H9 (cell line): ENCODE measurements around the gene DPM1. TPM values are rescaled to one million over a fixed set of nuclear protein-coding genes. Genes with fewer than 3 reads are reported as not detected.
A peak's percentile ranks its signal among the peaks of the same experiment; 100 is the strongest.

ENCODE experiments used
- DNase-seq: peaks from one replicate; pipeline ENCODE4 v3.0.0-alpha.2; 2017
- H2AFZ ChIP-seq: one replicate; pipeline ENCODE4 v1.6.1; 2013; ENCODE audit warnings: mild to moderate bottlenecking, low read length, control low read depth, moderate library complexity
- H2AK5ac ChIP-seq: 2 replicates; pipeline ENCODE4 v1.6.1; 2013; ENCODE audit warnings: low read length, control low read depth, mixed read lengths; ENCODE audit not compliant: insufficient read length
- H2BK120ac ChIP-seq: one replicate; pipeline ENCODE4 v1.6.1; 2013; ENCODE audit warnings: low read depth, mild to moderate bottlenecking, low read length, control low read depth, inconsistent platforms; ENCODE audit not compliant: poor library complexity, severe bottlenecking
- H2BK12ac ChIP-seq: 2 replicates; pipeline ENCODE4 v1.6.1; 2013; ENCODE audit warnings: low read length, control low read depth, mixed read lengths, low read depth; ENCODE audit not compliant: insufficient read length
- H2BK15ac ChIP-seq: 2 replicates; pipeline ENCODE4 v1.6.1; 2013; ENCODE audit warnings: low read depth, low read length, control low read depth
- H2BK20ac ChIP-seq: one replicate; pipeline ENCODE4 v1.6.1; 2013; ENCODE audit warnings: low read depth, mild to moderate bottlenecking, low read length, control low read depth, inconsistent platforms; ENCODE audit not compliant: poor library complexity, severe bottlenecking
- H2BK5ac ChIP-seq: 2 replicates; pipeline ENCODE4 v1.6.1; 2013; ENCODE audit warnings: low read length, control low read depth, mixed read lengths; ENCODE audit not compliant: insufficient read length
- H3K14ac ChIP-seq: 2 replicates; pipeline ENCODE4 v1.6.1; 2013; ENCODE audit warnings: low read length, control low read depth; ENCODE audit not compliant: insufficient read depth
- H3K18ac ChIP-seq: 2 replicates; pipeline ENCODE4 v1.6.1; 2013; ENCODE audit warnings: low read depth, mild to moderate bottlenecking, mixed read lengths, low read length, control low read depth; ENCODE audit not compliant: insufficient read length
- H3K23ac ChIP-seq: 2 replicates; pipeline ENCODE4 v1.6.1; 2013; ENCODE audit warnings: low read length, control low read depth, mixed read lengths, low read depth; ENCODE audit not compliant: insufficient read length
- H3K23me2 ChIP-seq: 2 replicates; pipeline ENCODE4 v1.6.1; 2013; ENCODE audit warnings: low read depth, mild to moderate bottlenecking, mixed read lengths, low read length, control low read depth; ENCODE audit not compliant: insufficient read length, poor library complexity, severe bottlenecking
- H3K27ac ChIP-seq: 2 replicates; pipeline ENCODE4 v1.5.1; 2013; ENCODE audit warnings: low read length, control low read depth, mixed read lengths, low read depth; ENCODE audit not compliant: insufficient read length
- H3K27me3 ChIP-seq: 2 replicates; pipeline ENCODE4 v1.6.1; 2013; ENCODE audit warnings: low read length, control low read depth, inconsistent platforms; ENCODE audit not compliant: insufficient read depth
- H3K4ac ChIP-seq: 2 replicates; pipeline ENCODE4 v1.6.1; 2013; ENCODE audit warnings: low read depth, mild to moderate bottlenecking, control low read depth, inconsistent platforms, low read length, moderate library complexity
- H3K4me1 ChIP-seq: 2 replicates; pipeline ENCODE4 v1.6.1; 2013; ENCODE audit warnings: low read length, control low read depth, inconsistent platforms; ENCODE audit not compliant: insufficient read depth
- H3K4me2 ChIP-seq: 2 replicates; pipeline ENCODE4 v1.6.1; 2013; ENCODE audit warnings: low read length, control low read depth, mixed read lengths; ENCODE audit not compliant: insufficient read length, insufficient read depth
- H3K56ac ChIP-seq: 2 replicates; pipeline ENCODE4 v1.6.1; 2013; ENCODE audit warnings: low read depth, mild to moderate bottlenecking, mixed read lengths, low read length, control low read depth; ENCODE audit not compliant: insufficient read length
- H3K79me1 ChIP-seq: 2 replicates; pipeline ENCODE4 v1.6.1; 2013; ENCODE audit warnings: low read depth, mild to moderate bottlenecking, moderate library complexity, low read length, control low read depth, inconsistent platforms; ENCODE audit not compliant: insufficient read depth, poor library complexity, severe bottlenecking
- H3K79me2 ChIP-seq: 2 replicates; pipeline ENCODE4 v1.6.1; 2013; ENCODE audit warnings: low read length, control low read depth, inconsistent platforms; ENCODE audit not compliant: insufficient read depth
- H3K9ac ChIP-seq: 2 replicates; pipeline ENCODE4 v1.6.1; 2013; ENCODE audit warnings: low read length, control low read depth, mixed read lengths; ENCODE audit not compliant: insufficient read length; ENCODE audit errors: extremely low read depth
- H3K9me3 ChIP-seq: one replicate; pipeline ENCODE4 v1.6.1; 2013; ENCODE audit warnings: low read depth, low read length, inconsistent platforms; ENCODE audit not compliant: control insufficient read depth
- H3T11ph ChIP-seq: one replicate; pipeline ENCODE4 v1.6.1; 2013; ENCODE audit warnings: mild to moderate bottlenecking, low read length, control low read depth, inconsistent platforms
- H4K20me1 ChIP-seq: one replicate; pipeline ENCODE4 v1.6.1; 2013; ENCODE audit not compliant: control insufficient read depth, insufficient read length, insufficient read depth
- H4K5ac ChIP-seq: 2 replicates; pipeline ENCODE4 v1.6.1; 2013; ENCODE audit warnings: low read depth, mild to moderate bottlenecking, mixed read lengths, low read length, control low read depth; ENCODE audit not compliant: insufficient read length
- H4K8ac ChIP-seq: replicated peaks from 2 replicates; pipeline ENCODE4 v1.6.1; 2013; ENCODE audit warnings: low read length, control low read depth, mixed read lengths, low read depth; ENCODE audit not compliant: insufficient read length
- H4K91ac ChIP-seq: 2 replicates; pipeline ENCODE4 v1.6.1; 2013; ENCODE audit warnings: low read depth, mild to moderate bottlenecking, moderate library complexity, mixed read lengths, low read length, control low read depth; ENCODE audit not compliant: insufficient read length
- H3K27ac Mint-ChIP-seq, 3 experiments: 2 replicates in 2 of 3; 3 replicates in 1 of 3; pipeline ENCODE4 v1.8.0; 2020 to 2021; ENCODE audit warnings: mixed read lengths in 3 of 3, mild to moderate bottlenecking in 1 of 3, moderate library complexity in 1 of 3
- H3K27me3 Mint-ChIP-seq: 2 replicates; pipeline ENCODE4 v1.8.0; 2021; ENCODE audit warnings: low read depth, mild to moderate bottlenecking, moderate library complexity, mixed read lengths
- H3K36me3 Mint-ChIP-seq, 3 experiments: 2 replicates in 2 of 3; 3 replicates in 1 of 3; pipeline ENCODE4 v1.8.0; 2020 to 2021; ENCODE audit warnings: low read depth in 3 of 3, mixed read lengths in 3 of 3; ENCODE audit not compliant: insufficient read depth in 1 of 3
- H3K4me1 Mint-ChIP-seq, 2 experiments: 2 replicates each; pipeline ENCODE4 v1.8.0; 2020; ENCODE audit warnings: mixed read lengths in 2 of 2
- H3K4me3 Mint-ChIP-seq, 2 experiments: 2 replicates in 1 of 2; 3 replicates in 1 of 2; pipeline ENCODE4 v1.8.0; 2020 to 2021; ENCODE audit warnings: mild to moderate bottlenecking in 2 of 2, mixed read lengths in 2 of 2, moderate library complexity in 1 of 2
- H3K9me3 Mint-ChIP-seq, 2 experiments: 2 replicates in 1 of 2; 3 replicates in 1 of 2; pipeline ENCODE4 v1.8.0; 2020; ENCODE audit warnings: mild to moderate bottlenecking in 2 of 2, mixed read lengths in 2 of 2, moderate library complexity in 1 of 2
- WGBS: extraction: QIAGEN DNeasy Blood & Tissue Kit; methylation state at CpG from one replicate; pipeline ENCODE4 v1.1.7; 2013; ENCODE audit warnings: missing lambda C conversion rate, low lambda C conversion rate, mixed read lengths; ENCODE audit not compliant: insufficient read length; ENCODE audit errors: extremely low coverage; 5-methylcytosine and 5-hydroxymethylcytosine counted together
- total RNA-seq: library from RNA; stranded (reverse); gene quantifications from 2 replicates; pipeline ENCODE4 v1.2.1, GENCODE V29; 2021
- TF ChIP-seq, protein P1 (sequence below): fragments of 200-600 bp; sonication (generic); conservative IDR thresholded peaks from 3 replicates; pipeline ENCODE4 v1.8.0; 2021; ENCODE audit warnings: antibody characterized with exemption, mild to moderate bottlenecking

The DPM1 gene
- total RNA-seq, 1 experiment from 2014 or later, result 64.0 TPM

DNA sequence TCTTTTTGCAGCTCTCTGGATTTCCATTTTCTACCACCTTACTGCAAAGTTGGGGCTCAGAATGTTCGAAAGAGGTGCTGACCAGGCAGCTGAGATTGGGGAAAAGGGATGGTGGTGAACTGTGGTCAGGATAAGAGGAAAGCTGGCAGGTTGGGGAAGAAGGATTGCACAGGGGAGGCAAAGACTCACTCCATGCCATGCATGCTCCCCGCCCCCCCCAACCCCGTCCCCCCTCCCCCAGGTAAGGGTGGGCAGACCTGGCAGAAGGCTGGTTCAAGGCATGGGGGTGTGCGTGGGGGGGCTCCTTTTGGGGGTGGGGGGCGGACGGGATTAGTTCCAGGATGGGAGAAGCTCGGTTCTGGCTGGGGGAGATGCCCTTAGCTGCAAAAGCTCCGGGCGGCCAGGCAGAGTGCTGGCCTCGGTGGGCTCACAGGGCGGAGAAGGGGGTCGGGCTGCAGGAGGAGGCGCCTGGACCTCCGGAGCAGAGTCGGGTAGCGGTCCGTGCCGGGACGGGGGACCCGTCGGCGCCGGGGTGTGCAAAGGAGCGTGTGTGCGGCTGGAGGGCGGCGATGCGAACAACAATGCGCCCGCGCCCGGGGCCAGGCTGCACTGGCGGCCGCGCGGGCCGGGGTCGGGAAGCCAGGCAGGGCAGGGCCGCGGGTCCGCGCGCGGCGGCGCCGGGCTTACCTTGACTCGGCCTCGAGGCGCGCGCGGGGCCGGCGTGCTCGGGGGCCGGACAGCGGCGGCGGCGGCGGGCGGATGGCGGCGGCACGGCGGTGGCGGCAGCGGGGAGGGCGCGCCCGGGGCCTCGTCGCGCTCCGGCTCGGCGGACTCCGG is 28.0 kb downstream of the DPM1 start:
- H3K36me3 Mint-ChIP-seq, result peaks cover 40 to 80% (median 68%) of the 10 kb centered on the region in 3 experiments
- Histone ChIP-seq H3K4me1 (peaks cover 6% of the 10 kb centered on the region), H3K23me2 (peaks cover 14% of the 10 kb centered on the region), H4K20me1 (no peaks in the 10 kb centered on the region), H3K9ac (peak overlapping the region; percentile 100), H2BK15ac (no peak overlapping the region), H3K27me3 (no peaks in the 10 kb centered on the region), H2BK12ac (no peak overlapping the region), H2AK5ac (peak overlapping the region; percentile 41), H3K4me2 (peak overlapping the region; percentile 93), H3T11ph (peak overlapping the region; percentile 45), H3K18ac (peak overlapping the region; percentile 98), H4K91ac (no peak overlapping the region), H3K79me1 (no peaks in the 10 kb centered on the region), H2AFZ (no peak overlapping the region), H3K56ac (peak overlapping the region; percentile 66), H4K8ac (no peak overlapping the region), H2BK120ac (peak overlapping the region; percentile 96), H2BK20ac (no peak overlapping the region), H3K4ac (peak overlapping the region; percentile 33; the same call in 1 of the 2 replicates), H2BK5ac (peak overlapping the region; percentile 47), H3K23ac (no peak overlapping the region), H3K27ac (peak overlapping the region; percentile 68), H3K9me3 (no peaks in the 10 kb centered on the region), H3K14ac (peak overlapping the region; percentile 100), H4K5ac (peak overlapping the region; percentile 89), H3K79me2 (peaks cover 36% of the 10 kb centered on the region)
- H3K4me3 Mint-ChIP-seq, result peak overlapping the region; percentile 92 to 95
- H3K27me3 Mint-ChIP-seq, result no peaks in the 10 kb centered on the region
- no CpG with 5 or more reads among the region's 79 CpGs for WGBS
- TF ChIP-seq, protein P1, sequence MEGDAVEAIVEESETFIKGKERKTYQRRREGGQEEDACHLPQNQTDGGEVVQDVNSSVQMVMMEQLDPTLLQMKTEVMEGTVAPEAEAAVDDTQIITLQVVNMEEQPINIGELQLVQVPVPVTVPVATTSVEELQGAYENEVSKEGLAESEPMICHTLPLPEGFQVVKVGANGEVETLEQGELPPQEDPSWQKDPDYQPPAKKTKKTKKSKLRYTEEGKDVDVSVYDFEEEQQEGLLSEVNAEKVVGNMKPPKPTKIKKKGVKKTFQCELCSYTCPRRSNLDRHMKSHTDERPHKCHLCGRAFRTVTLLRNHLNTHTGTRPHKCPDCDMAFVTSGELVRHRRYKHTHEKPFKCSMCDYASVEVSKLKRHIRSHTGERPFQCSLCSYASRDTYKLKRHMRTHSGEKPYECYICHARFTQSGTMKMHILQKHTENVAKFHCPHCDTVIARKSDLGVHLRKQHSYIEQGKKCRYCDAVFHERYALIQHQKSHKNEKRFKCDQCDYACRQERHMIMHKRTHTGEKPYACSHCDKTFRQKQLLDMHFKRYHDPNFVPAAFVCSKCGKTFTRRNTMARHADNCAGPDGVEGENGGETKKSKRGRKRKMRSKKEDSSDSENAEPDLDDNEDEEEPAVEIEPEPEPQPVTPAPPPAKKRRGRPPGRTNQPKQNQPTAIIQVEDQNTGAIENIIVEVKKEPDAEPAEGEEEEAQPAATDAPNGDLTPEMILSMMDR, result no peak
- peaks cover 0 to 7% of the 10 kb centered on the region in 2 experiments; a peak in 2 of 5 replicates for H3K9me3 Mint-ChIP-seq
- no peak for DNase-seq
- H3K4me1 Mint-ChIP-seq, result peaks cover 37 to 46% of the 10 kb centered on the region in 2 experiments
- H3K27ac Mint-ChIP-seq, result peak overlapping the region; percentile 99
